ENCODE measurements around the gene TMEM143. TPM values are rescaled to one million over a fixed set of nuclear protein-coding genes. Genes with fewer than 3 reads are reported as not detected.
A peak's percentile ranks its signal among the peaks of the same experiment; 100 is the strongest.

TMEM143 gene
- total RNA-seq, 1 donor from 2014 or later, result 1.9 TPM

GRCh38 chr19:48290771-48291488, 72.8 kb downstream of the TMEM143 start:
- peak; percentile 84 for DNase-seq

GRCh38 chr19:48290401-48290770, 73.4 kb downstream of the TMEM143 start:
- peak; percentile 39 for DNase-seq

GRCh38 chr19:48287748-48288147, 76.0 kb downstream of the TMEM143 start:
- no peak for DNase-seq

- no peak for DNase-seq
Measured at GRCh38 chr19:48284896-48285295, 78.8 kb downstream of the TMEM143 start.

GRCh38 chr19:48283908-48284307, 79.8 kb downstream of the TMEM143 start:
- DNase-seq, result no peak

Other genes with a start within 250 kb of the TMEM143 start
- 32.5 and 46.9 TPM in 2 replicates for gene LIG1, start 193.6 kb downstream of the TMEM143 start, total RNA-seq
- 3.1 and 5.0 TPM in 2 replicates for gene ZSWIM9, start 193.3 kb downstream of the TMEM143 start, total RNA-seq
- gene CARD8, start 108.0 kb downstream of the TMEM143 start, total RNA-seq, result 104 and 112 TPM in 2 replicates
- gene ZNF114, start 93.9 kb downstream of the TMEM143 start, total RNA-seq, result 0.34 and 0.84 TPM in 2 replicates
- gene EMP3, start 38.4 kb downstream of the TMEM143 start, total RNA-seq, result 4.0 and 7.3 TPM in 2 replicates
- gene SYNGR4, start 427 bp upstream of the TMEM143 start, total RNA-seq, result not detected in 2 replicates
- gene KDELR1, start 27.6 kb upstream of the TMEM143 start, total RNA-seq, result 37.6 and 70.8 TPM in 2 replicates
- gene GRIN2D, start 29.7 kb upstream of the TMEM143 start, total RNA-seq, result 0.51 and 0.79 TPM in 2 replicates
- gene GRWD1, start 82.0 kb upstream of the TMEM143 start, total RNA-seq, result 41.4 and 57.9 TPM in 2 replicates
- gene KCNJ14, start 91.6 kb upstream of the TMEM143 start, total RNA-seq, result 0.33 and 0.51 TPM in 2 replicates
- gene CYTH2, start 105.4 kb upstream of the TMEM143 start, total RNA-seq, result 63.1 and 89.0 TPM in 2 replicates
- gene LMTK3, start 147.9 kb upstream of the TMEM143 start, total RNA-seq, result 0.14 TPM in 1 of 2 replicates, not detected in the other
- 0.42 TPM in 1 of 2 replicates, not detected in the other for gene SULT2B1, start 188.2 kb upstream of the TMEM143 start, total RNA-seq
- not detected in 2 replicates for gene SPACA4, start 242.8 kb upstream of the TMEM143 start, total RNA-seq

All from dermis blood vessel endothelial cell (primary cell).